Measurements from ENCODE around the gene NR4A1.
"Not testable (repeated sequence)": the region's sequence is repeated elsewhere in the genome, so short reads cannot be mapped to it uniquely, and the experiment has no call there.

Gene NR4A1

DNA sequence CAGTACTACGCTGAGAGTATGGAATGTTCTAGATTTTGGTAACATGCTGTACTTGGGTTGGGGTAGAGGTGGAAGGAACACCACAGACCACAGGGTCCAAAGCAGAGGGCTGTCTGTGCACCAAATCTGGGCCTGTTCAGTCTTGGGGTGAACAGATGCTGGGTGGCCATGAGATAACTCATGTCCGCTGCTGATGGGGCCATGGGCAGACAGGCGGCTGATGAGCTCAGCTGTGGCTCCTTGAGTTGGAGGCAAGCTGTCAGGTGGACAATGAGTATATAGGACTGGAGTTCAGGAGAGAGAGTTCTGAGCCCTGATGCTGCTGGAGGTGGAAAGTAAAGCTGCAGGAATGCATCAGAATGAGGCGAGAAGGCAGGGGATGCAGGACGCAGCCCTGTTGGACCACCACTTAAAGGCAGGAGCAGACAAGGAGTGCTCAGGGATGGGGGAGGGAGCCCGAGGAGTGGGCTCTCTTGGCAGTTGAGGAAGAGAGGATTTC, 34.5 kb downstream of the NR4A1 start:
- no peak overlapping the region for H3K4me3 Mint-ChIP-seq
- peaks cover 8% of the 10 kb centered on the region for H3K27me3 Mint-ChIP-seq
- no peak overlapping the region for H3K27ac Mint-ChIP-seq
- peaks cover 16% of the 10 kb centered on the region for H3K4me1 Mint-ChIP-seq
- no peaks in the 10 kb centered on the region for H3K9me3 Mint-ChIP-seq
- H3K36me3 Mint-ChIP-seq = no peaks in the 10 kb centered on the region

DNA sequence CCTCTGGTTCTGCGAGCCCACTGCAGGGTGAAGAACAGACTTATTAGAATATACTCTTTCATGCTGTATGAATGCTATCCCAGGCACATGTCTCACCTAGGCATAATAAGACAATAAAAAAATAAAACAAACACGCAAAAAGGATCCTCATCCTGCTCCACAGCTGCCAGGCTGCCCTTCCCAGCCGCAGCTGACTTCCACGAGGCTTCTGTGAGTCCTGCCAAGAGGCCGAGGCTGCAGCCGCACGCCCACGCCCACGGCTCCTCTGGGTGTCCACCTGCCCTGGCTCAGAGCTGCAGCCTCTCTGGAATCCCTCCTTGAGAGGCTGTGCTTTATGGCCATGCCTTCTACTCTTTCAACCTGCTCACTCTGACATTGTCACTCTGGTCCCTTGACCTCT, 35.1 kb downstream of the NR4A1 start:
- Mint-ChIP-seq H3K4me3 (no peak overlapping the region), H3K9me3 (no peaks in the 10 kb centered on the region), H3K4me1 (peaks cover 16% of the 10 kb centered on the region), H3K36me3 (no peaks in the 10 kb centered on the region), H3K27ac (no peak overlapping the region), H3K27me3 (peaks cover 15% of the 10 kb centered on the region)

GRCh38 chr12:52086944-52087835, 35.9 kb downstream of the NR4A1 start:
- H3K27ac Mint-ChIP-seq = no peak overlapping the region
- peaks cover 18% of the 10 kb centered on the region for H3K27me3 Mint-ChIP-seq
- H3K4me3 Mint-ChIP-seq = no peak overlapping the region

GRCh38 chr12:52087961-52088820, 36.9 kb downstream of the NR4A1 start:
- H3K27me3 Mint-ChIP-seq = peaks cover 18% of the 10 kb centered on the region
- no peaks in the 10 kb centered on the region for H3K9me3 Mint-ChIP-seq
- peak overlapping the region; percentile 37 for H3K27ac Mint-ChIP-seq
- no peak overlapping the region for H3K4me3 Mint-ChIP-seq
- peaks cover 4% of the 10 kb centered on the region for H3K4me1 Mint-ChIP-seq
- H3K36me3 Mint-ChIP-seq = no peaks in the 10 kb centered on the region

More at GRCh38 chr12:52086944-52087835, 35.9 kb downstream of the NR4A1 start:
- Mint-ChIP-seq H3K36me3 (no peaks in the 10 kb centered on the region), H3K9me3 (no peaks in the 10 kb centered on the region), H3K4me1 (peaks cover 8% of the 10 kb centered on the region)

DNA sequence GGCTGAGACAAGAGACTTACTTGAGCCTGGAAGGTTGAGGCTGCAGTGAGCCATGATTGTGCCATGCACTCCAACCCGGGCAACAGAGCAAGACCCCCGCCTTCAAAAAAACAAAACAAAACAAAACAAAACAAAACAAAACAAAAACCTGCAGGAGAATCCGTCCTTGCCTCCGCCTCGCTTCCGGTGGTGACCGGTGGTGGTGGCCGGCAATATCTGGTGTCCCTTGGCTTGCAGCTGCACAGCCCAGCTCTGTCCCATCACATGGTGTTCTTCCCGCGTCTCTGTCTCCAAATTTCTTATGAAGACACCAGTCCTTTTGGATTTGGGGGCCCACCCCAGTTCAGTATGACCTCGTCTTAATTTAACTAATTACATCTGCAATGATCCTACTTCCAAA, 38.2 kb downstream of the NR4A1 start:
- Mint-ChIP-seq H3K4me1 (no peaks in the 10 kb centered on the region), H3K27me3 (peaks cover 22% of the 10 kb centered on the region), H3K27ac (peak overlapping the region; percentile 17), H3K4me3 (no peak overlapping the region), H3K9me3 (no peaks in the 10 kb centered on the region), H3K36me3 (no peaks in the 10 kb centered on the region)

GRCh38 chr12:52090291-52090690, 39.0 kb downstream of the NR4A1 start:
- no peak overlapping the region for H3K4me3 Mint-ChIP-seq
- H3K9me3 Mint-ChIP-seq = no peaks in the 10 kb centered on the region
- no peaks in the 10 kb centered on the region for H3K36me3 Mint-ChIP-seq
- H3K27ac Mint-ChIP-seq = no peak overlapping the region
- H3K4me1 Mint-ChIP-seq = no peaks in the 10 kb centered on the region
- peaks cover 22% of the 10 kb centered on the region for H3K27me3 Mint-ChIP-seq

DNA sequence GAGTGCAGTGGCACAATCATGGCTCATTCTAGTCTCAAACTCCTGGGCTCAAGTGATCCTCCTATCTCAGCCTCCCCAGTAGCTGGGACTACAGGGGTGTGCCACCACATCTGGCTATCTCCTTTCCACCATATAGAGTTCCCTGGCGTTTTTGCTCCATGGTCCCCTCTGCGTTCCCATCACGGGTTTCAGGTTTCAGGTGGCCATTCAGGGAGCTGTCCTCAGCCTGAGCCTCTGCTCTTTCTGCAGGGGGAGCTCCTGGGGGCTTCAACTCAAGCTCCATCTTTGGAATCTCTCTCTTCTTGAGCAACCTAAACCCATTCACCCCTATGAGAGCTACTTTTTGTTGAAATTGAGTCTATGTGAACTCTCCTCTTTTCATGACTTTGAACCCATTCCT, 39.8 kb downstream of the NR4A1 start:
- Mint-ChIP-seq H3K36me3 (no peaks in the 10 kb centered on the region), H3K9me3 (no peaks in the 10 kb centered on the region), H3K4me1 (no peaks in the 10 kb centered on the region), H3K4me3 (no peak overlapping the region), H3K27ac (peak overlapping the region; percentile 31), H3K27me3 (peaks cover 23% of the 10 kb centered on the region)

DNA sequence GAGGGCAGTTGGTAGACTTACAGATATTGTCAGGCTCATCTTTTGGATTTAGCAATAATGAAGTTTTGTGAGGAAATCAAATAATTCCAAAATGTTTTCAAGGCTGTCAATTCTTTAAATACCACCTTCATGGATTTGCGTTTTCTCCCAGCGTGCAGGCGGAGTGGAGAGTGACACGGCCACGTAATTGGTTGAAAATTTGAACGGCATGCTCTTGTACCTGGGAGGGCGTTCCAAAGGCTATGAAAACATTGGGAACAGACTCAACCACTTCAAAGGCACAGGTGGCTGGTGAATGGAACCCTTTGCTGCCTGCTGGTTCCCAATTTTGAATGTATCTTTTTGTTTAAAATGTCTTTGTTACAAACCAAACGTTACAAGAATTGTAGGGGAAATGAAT, 40.6 kb downstream of the NR4A1 start:
- Mint-ChIP-seq H3K4me1 (no peaks in the 10 kb centered on the region), H3K36me3 (no peaks in the 10 kb centered on the region), H3K27me3 (peaks cover 23% of the 10 kb centered on the region), H3K27ac (no peak overlapping the region), H3K9me3 (no peaks in the 10 kb centered on the region), H3K4me3 (no peak overlapping the region)

DNA sequence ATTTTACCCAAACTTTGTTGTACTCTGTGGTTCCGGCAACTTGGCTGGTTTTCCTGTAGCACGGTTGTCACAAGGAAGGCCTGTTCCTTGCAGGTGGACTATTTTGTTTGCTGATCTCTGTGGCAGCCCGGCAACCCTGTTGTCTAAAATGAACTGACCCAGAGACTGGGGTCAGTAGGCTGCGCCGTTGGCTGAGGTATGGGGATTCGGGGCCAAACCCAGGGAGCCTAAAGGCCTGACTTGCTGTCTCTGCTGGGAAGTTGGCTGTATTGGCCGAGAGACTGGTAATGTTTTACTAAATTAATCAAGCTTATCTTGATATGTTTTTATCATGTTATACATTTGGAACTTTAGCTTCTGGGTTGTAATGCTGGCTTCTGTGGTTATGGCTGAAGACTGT, 42.1 kb downstream of the NR4A1 start:
- Mint-ChIP-seq H3K4me3 (no peak overlapping the region), H3K9me3 (no peaks in the 10 kb centered on the region), H3K27me3 (peaks cover 26% of the 10 kb centered on the region), H3K36me3 (no peaks in the 10 kb centered on the region), H3K4me1 (no peaks in the 10 kb centered on the region), H3K27ac (no peak overlapping the region)

GRCh38 chr12:52096332-52097044, 45.2 kb downstream of the NR4A1 start:
- Mint-ChIP-seq H3K9me3 (no peaks in the 10 kb centered on the region), H3K4me3 (no peak overlapping the region), H3K4me1 (no peaks in the 10 kb centered on the region), H3K27ac (no peak overlapping the region), H3K27me3 (peaks cover 25% of the 10 kb centered on the region), H3K36me3 (no peaks in the 10 kb centered on the region)

DNA sequence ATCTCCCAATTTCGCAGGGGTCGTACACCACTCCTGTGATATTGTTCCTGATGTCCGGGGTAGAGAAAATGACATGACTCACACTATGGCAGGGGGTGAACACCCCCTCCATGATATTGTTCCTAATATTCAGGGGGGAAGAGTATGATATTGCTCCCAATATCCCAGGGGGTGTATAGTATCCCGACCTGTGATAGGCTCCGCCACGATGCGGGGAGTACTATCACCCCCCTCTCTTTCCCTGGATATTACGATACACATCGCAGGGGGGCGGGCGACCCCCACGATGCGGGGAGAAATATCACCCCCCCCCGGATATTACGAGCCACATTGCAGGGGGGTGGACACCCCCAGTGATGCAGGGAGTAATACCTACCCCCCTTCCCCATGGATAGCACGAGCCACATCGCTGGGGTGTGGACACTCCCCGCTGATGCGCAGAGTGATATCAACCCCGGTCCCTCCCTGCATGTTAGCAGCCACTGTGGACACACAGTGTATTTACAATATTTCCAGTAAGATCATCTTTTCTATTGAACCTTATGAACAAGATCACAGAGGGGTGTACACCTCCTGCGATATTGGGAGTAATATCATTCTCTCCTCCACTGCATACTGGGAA, 45.9 kb downstream of the NR4A1 start:
- Mint-ChIP-seq H3K27ac (peak overlapping the region; percentile 14), H3K9me3 (no peaks in the 10 kb centered on the region), H3K4me3 (no peak overlapping the region), H3K4me1 (no peaks in the 10 kb centered on the region), H3K36me3 (no peaks in the 10 kb centered on the region), H3K27me3 (peaks cover 24% of the 10 kb centered on the region)

GRCh38 chr12:52104431-52105089, 53.3 kb downstream of the NR4A1 start:
- H3K4me3 Mint-ChIP-seq, H3K36me3 Mint-ChIP-seq, H3K9me3 Mint-ChIP-seq, H3K27ac Mint-ChIP-seq, H3K4me1 Mint-ChIP-seq: not testable (repeated sequence)
- peaks cover 28% of the 10 kb centered on the region for H3K27me3 Mint-ChIP-seq
